GM23248 (cell line): Measurements from ENCODE around the gene USP48.

Experiments
- EZH2 ChIP-seq: fragments of 200-600 bp; sonication (generic); IDR thresholded peaks from 2 replicates; pipeline ENCODE4 v1.6.1; 2018; ENCODE audit warnings: antibody characterized with exemption, mild to moderate bottlenecking; ENCODE audit not compliant: insufficient read depth, poor library complexity, severe bottlenecking
- EZH2phosphoT487 ChIP-seq: fragments of 200-600 bp; sonication (generic); IDR thresholded peaks from 2 replicates; pipeline ENCODE4 v1.6.1; 2018; ENCODE audit warnings: antibody characterized with exemption, moderate library complexity, mild to moderate bottlenecking, low read depth; ENCODE audit not compliant: insufficient read depth

DNA sequence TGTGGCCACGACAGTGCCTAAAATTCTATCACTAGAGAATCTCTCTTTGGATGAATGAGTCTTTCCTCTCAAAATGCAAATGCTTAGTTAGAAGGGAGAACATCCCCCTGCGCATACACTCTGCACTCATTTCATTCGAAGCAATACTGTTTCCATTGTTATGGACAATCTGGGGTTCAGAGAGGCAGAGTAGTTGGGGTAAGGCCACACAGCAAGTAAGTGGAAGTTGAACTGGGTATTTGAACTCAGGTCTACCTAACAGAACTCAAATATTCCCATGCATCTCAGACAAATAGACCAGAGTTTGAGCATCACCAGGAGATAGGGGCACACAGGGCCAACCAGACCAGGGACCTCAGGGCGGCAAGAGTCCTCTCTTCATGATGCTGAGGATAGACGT, 139.3 kb downstream of the USP48 start:
- TF ChIP-seq EZH2 (no peak), EZH2phosphoT487 (no peak)
